Activated T-cell treated with anti-CD3 and anti-CD28 coated beads for 48 hours (primary cell): ENCODE data around the gene DPCD.
"Not testable (repeated sequence)": the region's sequence is repeated elsewhere in the genome, so short reads cannot be mapped to it uniquely, and the experiment has no call there.

Source experiments
- DNase-seq: peaks from one replicate; pipeline ENCODE4 v3.0.0-alpha.2; 2020; ENCODE audit warnings: low read depth

DPCD gene

DNA sequence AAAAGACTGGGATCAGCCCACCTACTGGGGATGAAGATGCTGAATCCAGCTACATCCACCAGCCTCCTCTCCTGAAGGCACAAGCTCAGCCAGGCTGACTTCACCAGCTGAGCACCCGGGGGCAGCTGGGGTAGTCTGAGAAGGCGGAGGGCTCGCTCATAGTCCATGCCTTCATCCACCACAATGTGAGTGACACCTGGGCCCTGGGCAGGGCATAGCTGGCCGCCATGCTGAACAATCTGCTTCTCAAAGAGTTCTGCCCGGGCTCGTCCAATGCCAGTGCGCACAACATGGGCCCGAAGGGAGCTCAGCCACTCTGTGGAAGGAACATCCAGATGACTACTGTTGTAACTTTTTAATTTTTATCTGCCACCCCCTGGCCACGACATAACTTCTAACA, 2.3 kb upstream of the DPCD start:
- no peak for DNase-seq

DNA sequence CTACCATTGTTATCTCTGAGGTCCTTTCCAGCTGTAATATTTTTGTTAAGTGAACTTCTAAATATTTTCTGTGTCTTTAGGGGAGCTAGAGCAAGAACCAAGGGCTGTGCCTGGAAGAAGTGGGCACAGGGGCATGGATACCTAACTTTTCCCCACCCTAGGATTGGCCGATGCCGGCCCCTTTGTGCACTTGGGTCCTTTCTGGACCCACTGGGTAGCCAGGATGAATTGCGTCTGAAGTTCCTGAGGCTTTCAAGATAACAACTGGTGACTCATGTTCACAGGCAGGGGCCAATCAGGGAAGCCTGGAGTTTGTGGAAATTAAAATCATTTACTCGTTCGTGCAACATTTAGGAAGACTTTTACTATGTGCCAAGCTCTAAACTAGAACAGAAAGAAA, 758 bp downstream of the DPCD start:
- DNase-seq: no peak

DNA sequence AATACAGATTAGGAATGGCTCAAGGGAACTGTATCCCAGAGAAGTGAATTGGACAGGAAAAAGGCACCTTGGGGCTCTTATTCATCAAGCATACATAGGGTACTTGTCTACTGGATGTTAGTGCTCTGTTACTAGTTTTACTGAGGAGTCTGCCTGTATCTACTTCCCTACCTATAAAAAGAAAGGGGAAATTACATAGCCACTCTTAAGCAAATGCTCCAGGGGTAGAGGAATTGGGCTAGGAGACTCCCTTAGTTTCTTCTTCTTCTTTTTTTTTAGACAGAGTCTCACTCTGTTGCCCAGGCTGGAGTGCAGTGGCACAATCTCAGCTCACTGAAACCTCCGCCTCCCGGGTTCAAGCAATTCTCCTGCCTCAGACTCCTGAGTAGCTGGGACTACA, 5.2 kb downstream of the DPCD start:
- not testable (repeated sequence) for DNase-seq

DNA sequence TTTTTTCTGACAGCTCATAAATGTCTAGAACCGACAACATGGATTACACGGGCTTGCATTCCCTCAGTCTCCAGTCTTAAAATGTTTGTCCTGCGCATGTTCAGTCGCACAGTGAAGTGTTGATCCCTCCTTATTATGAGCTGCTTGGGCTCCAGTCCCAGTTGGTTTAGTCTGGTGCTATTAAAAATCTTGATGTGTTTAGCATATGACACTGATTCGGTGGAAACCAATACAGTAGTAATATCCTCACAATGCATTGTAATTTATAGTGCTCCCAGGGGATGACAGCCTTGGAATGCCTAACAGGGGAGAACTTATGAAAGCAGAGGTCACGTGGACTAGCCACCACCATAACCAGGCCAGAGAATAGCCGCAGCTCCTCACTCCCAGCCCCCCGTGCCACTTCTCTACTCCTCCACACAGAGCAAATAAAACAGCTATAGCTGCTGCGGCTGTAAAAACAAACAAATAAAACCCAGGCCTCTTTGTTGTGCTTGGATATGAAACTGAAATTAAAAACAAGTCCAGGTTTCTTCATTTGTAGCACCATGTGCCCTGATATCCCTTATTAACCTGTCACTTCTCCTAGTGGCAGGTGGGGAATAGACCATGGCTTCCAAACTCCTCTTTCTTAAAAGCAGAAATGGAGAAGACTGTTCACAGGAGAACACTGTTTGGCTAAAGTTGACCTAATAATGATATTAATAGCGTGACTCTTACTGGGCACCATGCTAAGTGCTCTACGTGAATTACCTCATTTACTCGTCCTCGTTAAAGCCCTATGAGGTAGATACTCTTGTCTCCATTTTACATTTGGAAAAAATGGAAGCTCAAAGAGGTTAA, 7.7 kb downstream of the DPCD start:
- DNase-seq: no peak

DNA sequence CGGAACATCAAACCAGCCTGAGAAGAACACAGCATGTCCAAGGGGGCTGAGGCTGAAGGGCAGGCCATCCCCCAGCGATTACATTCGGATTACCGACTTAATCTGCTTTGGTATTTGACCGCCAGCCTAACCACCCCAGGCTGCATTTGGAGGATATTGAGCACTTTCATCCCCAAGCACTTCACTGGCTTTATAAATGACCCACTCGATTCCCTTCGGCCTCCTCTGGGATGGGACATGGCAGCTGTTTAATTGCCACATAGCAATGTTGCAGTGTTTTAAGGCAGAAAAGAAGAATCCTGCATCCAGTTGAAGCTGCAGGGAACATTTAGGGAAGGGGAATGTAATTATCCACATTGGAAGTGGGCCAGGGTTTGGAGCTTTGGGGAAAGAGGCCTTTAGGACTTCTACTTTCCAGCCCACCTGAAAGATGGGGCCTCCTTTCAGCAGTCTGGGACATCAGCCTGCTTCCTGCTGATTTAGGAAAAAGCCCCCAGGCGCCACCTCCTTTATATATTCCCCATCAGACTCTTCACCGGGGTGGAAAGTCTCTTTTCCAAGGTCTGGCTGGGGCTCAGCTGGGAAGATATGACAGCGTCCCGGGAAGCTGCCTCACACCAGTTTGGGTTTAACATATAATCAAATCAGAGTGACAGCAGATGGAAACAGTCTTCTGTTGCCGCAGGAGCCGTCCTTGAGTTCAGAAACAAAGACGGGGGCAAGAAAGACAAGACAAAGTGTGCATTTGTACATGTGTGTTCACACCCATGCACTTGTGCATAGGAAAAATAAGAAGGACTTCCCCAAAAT, 9.2 kb downstream of the DPCD start:
- no peak for DNase-seq

DNA sequence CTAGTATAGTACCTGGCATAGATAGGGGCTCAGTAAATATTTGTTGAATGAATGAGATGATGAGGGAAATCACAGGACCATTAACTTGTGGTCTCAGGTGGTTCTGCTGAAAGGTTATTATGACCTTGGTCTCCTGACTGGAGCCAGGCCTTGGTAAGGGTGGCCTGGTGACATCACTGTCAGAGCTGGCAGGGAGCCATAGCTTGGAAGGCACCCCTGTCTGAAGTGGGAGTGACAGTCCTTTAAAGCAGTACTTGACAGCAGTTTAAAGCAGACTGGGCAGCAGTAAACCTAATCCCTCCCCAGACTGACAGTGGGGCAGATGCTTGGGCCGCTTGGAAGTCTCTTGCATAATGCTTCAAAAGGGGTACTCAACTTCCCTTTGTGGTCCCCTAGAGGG, 13.4 kb downstream of the DPCD start:
- no peak for DNase-seq

DNA sequence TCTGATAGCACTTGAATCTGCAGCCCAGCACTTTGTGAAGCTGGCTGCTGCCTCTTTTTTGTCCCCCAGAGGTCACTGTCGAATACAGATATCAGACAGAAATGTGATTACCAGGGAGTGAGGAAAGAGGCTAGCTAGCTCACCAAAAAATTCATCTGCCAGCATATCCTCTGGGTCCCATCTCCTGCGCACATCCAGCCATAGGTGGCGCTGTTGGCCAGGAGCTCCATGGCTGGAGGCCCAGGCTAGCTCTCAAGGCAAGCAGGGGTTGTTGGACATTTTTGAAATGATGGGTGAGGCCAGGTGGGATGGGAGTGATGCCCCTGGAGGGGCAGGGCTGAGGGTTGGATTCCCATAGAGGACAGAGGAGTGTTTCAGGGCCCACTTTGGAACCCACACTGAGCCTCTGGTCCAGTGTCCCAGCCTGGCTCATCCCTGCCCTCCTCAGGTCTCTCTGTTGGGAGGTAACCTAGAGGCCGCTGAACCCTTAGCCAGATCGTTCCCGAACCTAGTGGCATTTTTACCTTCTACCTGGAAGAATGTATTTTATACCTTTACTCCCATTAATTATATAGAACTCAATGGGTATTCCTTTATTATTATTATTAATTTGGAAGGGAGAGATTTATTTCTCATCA, 14.8 kb downstream of the DPCD start:
- DNase-seq: peak; percentile 64

DNA sequence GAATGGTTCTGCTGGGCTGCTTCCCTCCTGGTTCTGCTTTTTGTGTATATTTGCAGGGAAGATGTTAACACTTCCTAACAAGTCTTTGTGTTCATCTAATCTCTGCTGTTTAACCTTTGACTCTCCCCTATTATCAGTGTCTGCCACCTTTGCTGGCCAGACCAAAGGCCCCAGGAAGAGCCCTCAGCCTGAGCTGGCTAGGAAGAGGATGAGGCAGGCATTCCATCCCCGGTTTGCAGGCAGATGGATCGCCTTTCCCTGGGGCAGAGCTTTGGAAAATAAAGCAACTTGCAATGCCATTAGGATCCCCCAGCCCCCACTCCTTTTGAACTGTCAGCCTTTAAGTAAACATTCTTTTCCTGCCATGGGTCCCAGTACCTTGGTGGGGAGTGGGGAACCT, 19.0 kb downstream of the DPCD start:
- no peak for DNase-seq

DNA sequence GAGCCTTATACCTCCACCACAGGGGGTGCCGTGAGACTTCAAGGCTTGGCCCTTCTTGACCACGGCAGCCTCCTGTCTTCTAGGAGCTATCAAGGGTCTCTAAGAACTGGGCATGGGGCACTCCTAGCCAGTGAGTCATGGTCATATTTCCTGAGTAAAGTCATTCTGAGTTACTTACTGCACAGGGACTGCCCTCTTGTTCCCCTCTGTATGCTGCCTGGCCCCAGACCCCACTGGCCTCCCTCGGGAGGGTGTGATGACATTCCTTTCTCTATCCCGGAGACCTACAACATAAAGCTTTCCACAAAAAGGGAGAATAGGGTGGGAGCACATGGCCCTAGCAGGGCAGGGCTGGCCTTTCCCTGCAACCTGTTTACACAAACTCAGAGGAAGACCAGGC, 21.4 kb downstream of the DPCD start:
- no peak for DNase-seq

DNA sequence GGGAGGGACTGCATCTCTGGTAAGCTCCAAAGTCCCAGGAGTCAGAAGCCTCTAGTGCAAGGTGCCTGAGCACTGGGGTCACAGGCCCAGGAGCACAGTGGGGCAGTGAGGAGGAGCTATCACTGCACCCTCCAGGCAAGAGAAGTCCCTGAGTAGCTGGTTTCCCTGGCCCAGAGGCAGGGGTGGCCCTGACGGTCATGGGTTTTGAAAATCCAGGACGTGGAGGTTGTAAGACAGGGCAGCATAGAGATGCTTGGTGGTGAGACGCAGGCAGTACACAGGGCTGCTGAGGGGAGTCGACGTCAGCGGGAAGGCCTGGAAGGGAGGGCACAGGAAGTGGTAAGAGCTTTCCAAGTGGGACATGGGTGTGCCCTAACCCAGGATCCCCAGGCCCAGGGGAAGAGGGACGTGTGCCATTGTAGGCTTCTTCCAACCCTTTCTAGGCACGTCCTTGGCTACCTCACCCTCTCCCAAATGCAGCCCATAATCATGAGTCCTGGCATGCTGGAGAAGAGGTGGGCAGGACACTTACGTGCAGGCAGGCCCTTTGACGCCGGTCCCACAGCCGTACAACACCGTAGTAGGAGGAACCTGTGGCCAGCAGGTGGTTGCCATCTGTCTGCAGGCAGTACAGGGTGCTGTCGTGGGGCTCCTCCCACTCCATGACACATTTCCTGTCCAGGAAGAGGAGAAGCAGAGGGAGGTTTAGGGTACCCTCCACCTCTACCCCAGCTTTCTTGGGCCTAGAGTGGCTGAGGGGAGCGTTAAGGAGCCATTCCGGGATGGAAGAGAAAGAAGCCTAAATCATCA, 23.2 kb downstream of the DPCD start:
- DNase-seq: no peak

DNA sequence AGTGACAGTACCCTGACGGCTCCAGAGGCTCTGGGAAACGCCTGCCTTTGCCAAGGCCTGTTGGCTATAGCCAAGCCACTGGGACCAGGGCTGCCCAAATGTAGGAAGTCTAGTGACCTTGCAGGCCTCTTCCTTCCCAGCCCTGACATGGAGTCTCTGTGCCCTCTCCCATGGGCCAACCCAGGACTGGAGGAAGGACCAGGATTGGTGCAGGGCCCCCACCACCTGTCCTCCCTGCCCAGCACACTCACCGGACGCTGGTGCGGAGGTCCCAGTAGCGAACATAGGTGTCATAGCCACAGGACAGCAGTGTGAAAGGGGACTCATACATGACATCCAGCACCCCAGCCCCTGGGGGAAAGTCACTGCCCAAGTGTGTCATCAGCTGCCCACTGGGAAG, 24.0 kb downstream of the DPCD start:
- DNase-seq: no peak

DNA sequence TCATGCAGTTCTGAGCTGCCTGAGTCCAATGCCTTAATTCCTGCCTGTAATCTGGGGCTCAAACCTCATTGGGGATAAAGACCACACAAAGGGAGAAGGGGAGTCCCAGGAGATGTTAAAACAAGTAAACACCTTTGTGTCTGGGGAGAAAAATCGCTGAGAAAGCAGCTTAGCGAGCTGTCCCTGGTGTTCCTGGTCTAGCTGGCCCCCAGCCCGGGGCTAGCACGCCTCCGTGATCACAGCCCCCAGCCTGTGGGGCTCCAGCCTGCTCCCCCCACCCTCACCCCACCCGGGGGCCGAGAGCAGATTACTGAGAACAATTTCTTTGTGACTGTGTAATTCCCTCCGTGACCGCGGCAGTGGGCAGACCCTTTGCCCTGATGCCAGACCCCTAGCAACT, 24.8 kb downstream of the DPCD start:
- no peak for DNase-seq

DNA sequence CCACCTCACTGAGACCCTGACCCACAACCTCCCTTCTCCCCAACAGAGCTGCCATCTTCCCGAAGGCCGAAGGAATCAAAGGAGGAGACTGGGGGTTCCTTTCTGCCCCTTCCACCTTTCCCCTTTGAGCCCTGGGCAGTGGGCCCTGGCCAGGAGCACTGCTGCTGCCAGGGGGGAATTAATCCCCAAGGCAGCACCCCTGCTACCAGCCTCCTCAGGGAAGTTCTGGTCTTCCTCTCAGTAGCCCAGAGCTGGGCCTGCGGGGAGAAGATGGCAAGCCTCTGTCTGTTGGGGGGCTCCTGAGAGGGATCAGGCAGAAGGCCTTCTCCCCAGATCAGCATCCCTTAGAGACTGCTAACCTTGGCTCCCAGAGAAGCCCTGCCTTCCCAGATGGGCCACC, 25.5 kb downstream of the DPCD start:
- no peak for DNase-seq

DNA sequence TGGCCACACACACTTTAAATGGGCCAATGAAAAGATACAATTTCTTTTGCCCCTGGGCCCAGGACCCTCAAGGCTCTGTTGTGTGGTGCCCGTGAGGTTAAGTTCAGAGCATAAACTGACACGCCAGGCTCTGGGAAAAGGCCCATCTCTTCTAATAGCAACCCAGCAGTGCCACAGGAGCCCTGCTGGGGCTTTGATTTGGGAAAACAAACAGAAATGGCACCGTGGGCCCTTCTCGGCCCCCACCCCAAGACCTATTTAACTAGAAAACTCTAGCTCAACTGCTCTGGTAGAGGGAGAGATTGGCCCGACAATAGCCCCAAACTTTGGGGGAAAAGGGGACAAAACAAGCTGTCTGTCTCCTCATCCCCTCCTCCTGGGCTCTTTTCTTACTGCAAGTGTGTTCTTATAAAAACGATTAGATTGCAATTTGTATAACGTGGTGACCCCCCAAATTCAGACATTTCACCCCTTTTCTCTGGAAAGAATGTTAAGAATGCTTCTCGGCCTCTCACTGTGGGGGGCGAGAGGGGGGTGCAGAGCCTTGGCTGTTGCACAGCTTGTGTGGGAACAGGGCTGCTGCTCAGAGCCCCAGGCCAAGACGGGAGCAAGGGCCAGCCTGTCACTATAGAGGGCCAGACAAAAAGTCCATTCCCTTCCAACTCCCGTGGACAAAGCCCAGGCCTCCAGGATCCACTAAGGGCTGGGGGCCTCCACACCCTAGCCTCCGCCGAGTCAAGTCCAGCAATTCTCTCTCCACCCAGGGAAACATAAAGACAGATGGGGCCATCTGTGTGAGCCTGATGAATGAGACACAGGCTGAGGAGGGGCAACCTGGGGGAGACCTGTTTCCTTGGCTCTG, 26.8 kb downstream of the DPCD start:
- no peak for DNase-seq

DNA sequence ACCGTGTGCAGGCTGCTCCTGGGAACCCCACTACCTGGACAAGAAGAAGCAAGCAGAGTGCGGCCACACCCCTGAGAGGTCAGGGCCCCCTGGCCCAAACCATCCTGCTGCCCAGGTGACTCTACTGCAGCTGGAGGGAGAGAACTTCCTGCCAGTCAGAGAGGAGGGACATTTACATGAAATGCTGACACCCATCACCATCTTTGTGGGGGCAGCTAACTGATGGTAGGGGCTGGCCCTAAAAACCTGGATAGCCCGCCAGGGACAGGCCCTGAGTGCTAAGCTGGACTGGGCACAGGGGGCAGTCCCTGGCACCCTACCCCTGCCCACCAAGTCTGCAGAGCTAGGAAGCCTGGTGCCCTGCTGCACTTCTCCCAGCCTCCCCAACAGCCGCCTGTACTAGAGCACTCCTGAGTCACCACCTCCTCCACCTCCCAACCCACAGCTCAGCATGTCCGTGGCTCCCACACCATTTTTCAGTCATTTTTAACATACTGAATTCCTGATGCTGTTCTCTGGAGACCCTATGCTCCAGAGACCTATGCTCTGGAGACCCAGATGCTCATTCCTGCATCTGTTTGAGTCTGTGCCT, 27.5 kb downstream of the DPCD start:
- DNase-seq: no peak

DNA sequence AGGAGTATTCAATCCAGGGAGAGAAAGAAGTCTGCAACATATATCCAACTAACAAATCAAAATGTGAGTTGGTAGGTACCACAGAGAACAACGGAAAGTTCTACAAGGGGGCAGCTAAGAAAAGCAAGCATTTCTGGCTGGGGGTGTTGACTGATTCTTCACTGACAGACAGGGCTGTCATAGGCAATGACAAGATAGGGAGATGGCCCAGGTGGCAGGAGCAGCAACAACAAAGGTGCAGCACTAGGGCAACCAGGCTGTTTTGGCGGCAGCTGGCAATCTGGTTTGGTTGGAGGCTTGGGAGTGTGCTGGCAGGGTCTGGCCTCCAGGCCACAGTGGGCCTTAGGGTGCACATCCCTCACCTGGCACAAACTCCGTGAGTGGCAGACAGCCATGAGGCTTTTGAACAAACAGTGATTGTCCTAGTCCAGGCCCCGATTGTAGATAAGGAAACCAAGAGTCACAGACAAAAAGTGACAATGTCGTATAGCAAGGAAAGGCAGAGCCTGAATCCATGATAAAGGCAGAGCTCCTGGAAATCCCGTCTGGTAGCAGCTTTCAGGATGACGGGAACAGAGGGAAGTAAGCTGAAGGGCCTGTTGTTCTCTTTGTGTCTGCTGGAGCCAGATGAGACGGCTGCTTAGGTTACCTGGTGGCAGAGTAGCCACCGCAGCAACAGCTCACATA, 28.4 kb downstream of the DPCD start:
- no peak for DNase-seq

DNA sequence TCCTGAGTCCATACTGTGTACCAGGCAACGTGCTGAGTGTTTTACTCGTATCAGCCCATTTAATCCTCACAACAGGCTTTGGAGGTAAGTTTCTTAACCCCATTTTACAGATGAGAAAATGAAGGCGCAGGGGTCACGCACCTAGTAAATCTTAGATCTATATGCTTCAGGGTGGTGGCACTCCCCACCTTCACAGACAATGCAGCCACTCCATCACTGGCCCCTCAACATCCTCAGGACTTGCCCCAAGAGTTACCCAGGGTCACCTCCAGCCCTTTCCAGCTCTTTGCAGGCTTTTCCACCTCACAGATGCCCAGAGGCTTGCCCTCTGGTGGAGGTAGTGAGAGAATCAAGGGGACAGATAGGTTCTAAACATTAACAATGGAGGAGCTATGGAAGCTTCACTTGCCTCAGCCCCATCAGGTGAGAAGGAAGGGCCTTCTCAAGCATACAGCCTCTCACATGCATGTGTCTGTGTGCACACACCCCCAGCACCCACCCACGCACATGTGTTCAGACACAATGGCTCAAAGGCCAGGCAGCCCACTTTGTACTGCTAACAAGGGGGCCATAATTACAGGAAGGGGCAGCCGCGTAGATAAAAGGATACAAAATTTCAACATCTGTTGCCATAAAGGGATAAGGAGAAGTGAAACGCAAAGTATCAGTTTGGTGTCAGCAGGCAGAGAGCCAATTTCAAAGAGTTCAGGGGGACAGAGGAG, 29.1 kb downstream of the DPCD start:
- DNase-seq: no peak

DNA sequence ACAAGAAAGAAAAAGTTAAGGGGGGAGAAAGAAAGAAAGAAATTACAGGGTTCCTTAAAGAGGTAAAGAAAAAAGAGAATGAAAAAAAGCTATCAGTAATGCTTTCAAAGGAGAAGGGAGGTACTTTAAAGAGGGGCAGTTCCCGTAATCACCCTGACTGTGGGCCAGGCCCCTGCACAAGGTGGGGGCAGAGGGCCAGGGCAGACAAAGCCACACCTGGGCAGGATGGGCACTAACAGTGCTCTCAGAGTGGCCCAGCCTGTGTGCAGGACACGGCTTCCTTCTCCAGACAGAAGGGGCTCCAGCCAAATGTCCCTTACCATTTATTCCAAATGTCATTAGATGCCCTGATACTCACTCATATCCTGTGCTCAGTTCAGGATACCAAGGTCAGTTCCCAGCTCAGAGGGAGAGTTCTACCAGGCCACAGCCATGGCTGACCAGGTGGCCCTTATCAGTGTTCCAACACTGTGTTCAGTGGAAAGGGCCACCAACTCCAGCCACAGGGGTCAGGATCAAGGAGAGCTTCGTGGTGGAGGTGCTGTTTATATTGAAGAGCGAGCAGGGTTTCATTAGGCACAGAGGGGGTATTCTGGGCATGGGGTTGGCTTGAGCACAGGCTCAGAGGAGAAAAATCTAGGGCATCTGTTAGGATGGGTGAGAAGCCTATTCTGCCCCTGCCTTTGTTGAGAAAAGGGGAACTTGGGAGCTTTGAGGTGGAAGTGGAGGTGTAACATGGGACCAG, 29.9 kb downstream of the DPCD start:
- DNase-seq: no peak

DNA sequence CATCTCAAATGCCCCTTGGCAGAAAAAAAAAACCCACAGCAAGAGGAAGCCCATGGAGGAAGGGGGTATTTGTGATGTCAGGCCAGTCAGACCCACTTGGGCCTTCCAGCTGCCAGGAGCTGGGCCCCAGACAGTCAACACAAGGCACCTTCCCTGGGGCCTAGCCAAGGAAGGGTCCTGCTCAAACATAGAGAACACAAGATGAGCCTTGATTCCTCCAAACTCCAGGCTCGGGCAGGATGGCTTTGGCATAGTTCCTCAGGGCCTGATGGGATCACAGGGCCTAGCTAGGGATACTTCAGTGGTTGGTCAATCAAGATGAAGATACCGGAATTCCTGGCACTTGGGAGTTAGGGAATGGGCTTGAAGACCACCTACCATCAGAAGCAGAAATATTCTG, 30.8 kb downstream of the DPCD start:
- no peak for DNase-seq
